CD1c-positive myeloid dendritic cell (primary cell): ENCODE results near the gene EPB41L5.
A peak's percentile ranks its signal among the peaks of the same experiment; 100 is the strongest.
"Not testable (repeated sequence)": the region's sequence is repeated elsewhere in the genome, so short reads cannot be mapped to it uniquely, and the experiment has no call there.

Experiments used
- DNase-seq: peaks from one replicate; pipeline ENCODE4 v3.0.0-alpha.2; 2016; ENCODE audit errors: extremely low spot score

EPB41L5 gene

DNA sequence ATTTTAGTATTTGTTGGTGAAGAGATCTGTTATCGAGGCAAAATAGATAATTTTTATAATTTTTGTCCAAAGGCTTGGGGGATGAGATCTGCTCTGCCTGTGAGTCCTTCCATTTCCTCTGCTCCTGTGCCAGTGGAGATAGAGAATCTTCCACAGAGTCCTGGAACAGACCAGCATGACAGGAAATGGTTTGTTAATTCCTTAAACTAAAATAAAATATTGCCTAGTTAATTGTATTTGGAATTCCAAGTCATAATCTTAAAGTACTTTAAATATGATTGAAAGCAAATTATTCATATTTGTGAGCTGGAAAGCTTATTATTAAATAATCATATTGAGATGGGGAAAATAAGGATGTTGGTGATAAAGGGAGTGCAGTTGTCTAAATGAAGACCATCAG lies 87.8 kb downstream of the EPB41L5 start:
- DNase-seq, result no peak

DNA sequence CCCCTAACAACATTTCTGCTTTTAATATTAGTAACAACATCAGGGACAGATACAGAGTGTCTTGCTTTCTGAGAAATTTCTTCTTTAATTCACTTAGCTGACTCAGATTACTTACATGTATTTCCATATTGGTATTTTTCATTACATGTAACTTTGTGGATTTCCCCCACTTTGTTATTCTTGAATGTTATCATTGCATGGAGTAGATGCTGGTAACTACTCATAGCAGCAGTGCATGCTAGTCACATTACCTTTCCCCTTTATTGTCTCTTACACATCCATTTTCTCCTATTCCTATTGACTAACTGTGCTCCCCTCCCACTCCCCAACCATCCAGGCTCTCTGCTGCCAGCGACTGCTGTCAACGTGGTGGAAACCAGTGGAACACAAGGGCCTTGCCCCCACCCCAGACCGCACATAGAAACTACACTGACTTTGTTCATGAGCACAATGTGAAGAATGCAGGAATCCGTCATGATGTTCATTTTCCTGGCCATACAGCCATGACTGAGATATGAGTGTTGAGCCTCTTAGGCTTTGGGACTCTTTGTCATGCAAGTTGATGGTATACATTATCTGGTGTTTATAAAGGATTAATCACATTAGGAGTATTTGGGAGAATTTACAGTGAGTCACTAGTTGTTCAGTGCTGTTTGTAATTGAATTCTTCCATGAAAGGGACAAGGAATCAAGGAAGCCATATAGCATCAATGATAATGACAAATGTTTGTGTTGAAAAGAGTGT lies 91.0 kb downstream of the EPB41L5 start:
- DNase-seq, result no peak

DNA sequence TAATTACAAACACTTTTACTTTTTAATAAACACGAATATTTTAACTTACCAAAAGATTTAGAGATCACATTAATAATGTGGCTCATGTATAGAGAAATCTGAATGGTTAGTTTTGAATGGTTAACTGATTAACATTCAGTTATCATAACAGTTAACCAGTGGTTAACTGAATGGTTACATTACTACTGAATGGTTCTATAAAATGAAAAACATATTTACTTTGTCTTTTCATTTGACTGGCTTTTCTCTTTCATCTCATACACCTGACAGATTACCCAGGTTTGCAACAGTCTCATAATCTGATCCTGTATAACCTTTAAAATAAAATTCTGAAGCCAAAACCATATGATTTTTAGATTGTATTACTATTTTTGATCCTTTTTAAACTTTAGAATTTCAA lies 91.9 kb downstream of the EPB41L5 start:
- DNase-seq, result no peak

- DNase-seq, result no peak
These were observed 92.5 kb downstream of the EPB41L5 start for GRCh38 chr2:120105360-120105759.

GRCh38 chr2:120108049-120108448 lies 95.2 kb downstream of the EPB41L5 start:
- DNase-seq, result no peak

- DNase-seq, result no peak
These were observed 95.9 kb downstream of the EPB41L5 start for GRCh38 chr2:120108749-120109148.

DNA sequence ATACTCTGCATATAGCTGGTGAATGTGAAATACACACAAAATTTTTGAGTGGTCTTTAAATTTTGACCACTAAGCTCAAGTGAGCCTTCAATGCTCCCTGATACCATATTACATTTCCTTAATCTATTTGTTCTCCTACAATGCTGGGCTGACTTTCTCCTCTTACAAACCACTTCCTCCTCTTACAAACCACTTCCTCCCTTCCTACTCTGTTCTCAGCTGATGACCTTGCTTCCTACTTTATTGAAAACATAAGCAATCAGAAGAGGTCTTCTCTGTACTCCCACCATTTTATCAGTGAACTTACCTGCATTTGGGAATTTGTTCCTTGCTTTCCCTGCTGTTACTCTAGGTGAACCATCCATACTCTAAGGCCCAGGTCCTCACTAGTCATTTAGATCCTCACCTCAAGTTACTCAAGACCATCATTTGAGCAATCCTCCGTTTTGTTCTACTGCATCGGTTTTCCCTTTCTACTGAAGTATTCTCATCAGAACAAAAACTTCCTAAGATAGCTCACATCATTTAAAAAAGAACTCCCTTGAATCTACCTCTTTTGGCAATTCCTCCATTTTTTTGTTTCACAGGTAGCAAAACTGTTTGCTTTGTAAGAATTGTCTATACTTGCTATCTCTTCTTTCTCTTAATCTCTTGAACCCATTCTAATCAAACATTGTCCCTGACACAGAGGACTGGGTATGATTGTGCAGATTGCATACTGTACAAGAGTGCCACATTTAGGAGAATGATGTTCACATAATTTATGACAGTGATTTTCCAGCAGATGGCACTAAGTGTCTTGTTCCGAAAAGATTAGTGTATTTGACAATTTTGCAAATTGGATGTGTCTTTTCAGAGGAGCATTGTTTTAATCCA lies 96.5 kb downstream of the EPB41L5 start:
- peak; percentile 65 for DNase-seq

GRCh38 chr2:120110062-120110362 lies 97.1 kb downstream of the EPB41L5 start:
- DNase-seq, result no peak

GRCh38 chr2:120110507-120110906 lies 97.6 kb downstream of the EPB41L5 start:
- DNase-seq, result peak; percentile 46

GRCh38 chr2:120111193-120111592 lies 98.3 kb downstream of the EPB41L5 start:
- DNase-seq, result peak; percentile 14

GRCh38 chr2:120118018-120118417 lies 105.1 kb downstream of the EPB41L5 start:
- DNase-seq, result no peak

- no peak for DNase-seq
These were observed 105.6 kb downstream of the EPB41L5 start for GRCh38 chr2:120118471-120118870.

DNA sequence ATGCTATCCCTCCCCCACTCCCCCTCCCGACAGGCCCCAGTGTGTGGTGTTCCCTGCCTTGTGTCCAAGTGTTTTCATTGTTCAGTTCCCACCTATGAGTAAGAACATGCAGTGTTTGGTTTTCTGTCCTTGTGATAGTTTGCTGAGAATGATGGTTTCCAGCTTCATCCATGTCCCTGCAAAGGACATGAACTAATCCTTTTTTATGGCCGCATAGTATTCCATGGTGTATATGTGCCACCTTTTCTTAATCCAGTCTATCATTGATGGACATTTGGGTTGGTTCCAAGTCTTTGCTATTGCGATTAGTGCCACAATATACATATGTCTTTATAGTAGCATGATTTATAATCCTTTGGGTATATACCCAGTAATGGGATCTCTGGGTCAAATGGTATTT lies 108.5 kb downstream of the EPB41L5 start:
- not testable (repeated sequence) for DNase-seq

DNA sequence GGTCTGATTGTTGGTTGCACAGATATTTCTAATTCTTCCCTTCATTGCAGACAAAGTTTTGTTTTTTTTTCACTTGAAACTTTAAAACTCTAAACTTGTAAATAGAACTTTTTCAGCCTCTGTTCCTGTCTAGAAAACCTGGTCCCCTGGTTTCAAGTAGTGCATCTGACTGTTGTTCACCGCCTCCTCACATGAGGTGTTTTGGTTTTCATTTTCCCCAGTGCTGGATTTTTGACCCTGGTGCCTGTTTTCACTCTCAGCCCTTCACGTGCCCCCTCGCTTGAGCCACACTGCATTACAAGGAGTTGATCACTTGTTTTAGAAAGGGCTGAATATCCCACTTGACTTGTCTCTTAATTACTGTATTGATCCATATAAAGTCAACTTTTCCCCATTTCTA lies 110.2 kb downstream of the EPB41L5 start:
- no peak for DNase-seq

- no peak for DNase-seq
These were observed 112.3 kb downstream of the EPB41L5 start for GRCh38 chr2:120125195-120125594.

- DNase-seq, result no peak
These were observed 115.3 kb downstream of the EPB41L5 start for GRCh38 chr2:120128216-120128615.

- no peak for DNase-seq
These were observed 119.3 kb downstream of the EPB41L5 start for GRCh38 chr2:120132190-120132589.

GRCh38 chr2:120132691-120133090 lies 119.8 kb downstream of the EPB41L5 start:
- no peak for DNase-seq

DNA sequence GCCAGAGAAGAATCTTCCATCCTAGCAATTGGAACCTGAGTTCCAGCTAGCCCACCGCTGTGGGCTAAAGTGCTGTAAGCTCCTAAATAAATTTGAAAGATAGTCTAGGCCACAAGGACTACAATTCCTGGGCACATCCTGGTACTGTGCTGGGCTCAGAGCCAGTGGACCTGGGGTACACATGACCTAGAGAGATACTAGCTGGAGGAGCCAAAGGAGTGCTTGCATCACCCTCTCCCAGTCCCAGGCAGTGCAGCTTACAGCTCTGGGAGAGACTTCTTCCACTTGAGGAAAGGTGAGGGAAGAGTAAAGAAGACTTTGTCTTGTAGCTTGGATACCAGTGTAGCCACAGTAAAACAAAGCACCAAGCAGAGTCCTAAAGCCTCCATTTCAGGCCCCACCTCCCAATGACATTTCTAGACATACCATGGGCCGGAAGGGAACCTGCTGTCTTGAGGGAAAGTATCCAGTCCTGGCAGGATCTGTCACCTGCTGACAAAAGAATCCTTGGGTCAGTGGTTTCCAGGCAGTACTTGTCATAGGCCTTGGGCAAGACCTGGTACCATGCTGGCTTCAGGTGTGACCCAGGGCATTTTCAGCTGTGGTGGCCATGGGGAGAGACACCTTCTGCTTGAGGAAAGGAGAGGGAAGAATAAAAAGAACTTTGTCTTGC lies 120.8 kb downstream of the EPB41L5 start:
- no peak for DNase-seq

- no peak for DNase-seq
These were observed 121.4 kb downstream of the EPB41L5 start for GRCh38 chr2:120134263-120134662.

DNA sequence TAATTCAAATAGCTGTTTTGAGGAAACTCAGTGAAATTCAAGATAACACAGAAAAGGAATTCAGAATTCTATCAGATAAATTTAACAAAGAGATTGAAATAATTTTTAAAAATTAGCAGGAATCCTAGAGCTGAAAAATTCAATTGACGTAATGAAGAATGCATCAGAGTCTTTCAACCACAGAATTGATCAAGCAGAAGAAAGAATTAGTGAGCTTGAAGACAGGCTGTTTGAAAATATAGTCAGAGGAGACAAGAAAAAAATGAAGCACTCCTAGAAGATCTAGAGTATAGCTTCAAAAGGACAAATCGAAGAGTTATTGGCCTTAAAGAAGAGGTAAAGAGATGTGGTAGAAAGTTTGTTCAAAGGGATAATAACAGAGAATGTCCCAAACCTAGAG lies 122.1 kb downstream of the EPB41L5 start:
- DNase-seq, result not testable (repeated sequence)

GRCh38 chr2:120140866-120141265 lies 128.0 kb downstream of the EPB41L5 start:
- DNase-seq, result no peak
